B cell (primary cell): ENCODE results near the gene AGL.

Experiments used
- EZH2 ChIP-seq: IDR thresholded peaks from 2 replicates; pipeline ENCODE4 v1.6.1; 2012; ENCODE audit warnings: borderline replicate concordance, low read depth, mild to moderate bottlenecking, moderate library complexity, low read length; ENCODE audit not compliant: insufficient read depth, poor library complexity, severe bottlenecking
- TF ChIP-seq, protein P1 (sequence below): fragments of 200-600 bp; IDR thresholded peaks from one replicate; pipeline ENCODE4 v1.8.0; 2022; ENCODE audit warnings: antibody characterized with exemption, mild to moderate bottlenecking

DNA sequence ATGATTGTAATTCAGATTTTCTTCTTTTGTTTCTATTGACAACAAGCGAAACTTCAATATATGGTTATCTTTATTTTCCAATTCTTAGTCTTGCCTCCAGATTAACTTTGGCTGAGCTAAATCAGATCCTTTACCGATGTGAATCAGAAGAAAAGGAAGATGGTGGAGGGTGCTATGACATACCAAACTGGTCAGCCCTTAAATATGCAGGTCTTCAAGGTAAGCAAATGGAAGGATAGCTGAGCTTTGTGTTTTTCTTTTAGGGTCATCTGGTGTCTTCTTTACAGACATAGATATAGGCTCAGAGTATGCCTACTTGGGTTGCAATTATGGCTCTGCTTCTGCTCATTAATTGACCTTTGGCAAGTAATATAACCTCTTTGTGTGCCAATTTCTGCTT, 37.7 kb downstream of the AGL start:
- TF ChIP-seq, protein P1, sequence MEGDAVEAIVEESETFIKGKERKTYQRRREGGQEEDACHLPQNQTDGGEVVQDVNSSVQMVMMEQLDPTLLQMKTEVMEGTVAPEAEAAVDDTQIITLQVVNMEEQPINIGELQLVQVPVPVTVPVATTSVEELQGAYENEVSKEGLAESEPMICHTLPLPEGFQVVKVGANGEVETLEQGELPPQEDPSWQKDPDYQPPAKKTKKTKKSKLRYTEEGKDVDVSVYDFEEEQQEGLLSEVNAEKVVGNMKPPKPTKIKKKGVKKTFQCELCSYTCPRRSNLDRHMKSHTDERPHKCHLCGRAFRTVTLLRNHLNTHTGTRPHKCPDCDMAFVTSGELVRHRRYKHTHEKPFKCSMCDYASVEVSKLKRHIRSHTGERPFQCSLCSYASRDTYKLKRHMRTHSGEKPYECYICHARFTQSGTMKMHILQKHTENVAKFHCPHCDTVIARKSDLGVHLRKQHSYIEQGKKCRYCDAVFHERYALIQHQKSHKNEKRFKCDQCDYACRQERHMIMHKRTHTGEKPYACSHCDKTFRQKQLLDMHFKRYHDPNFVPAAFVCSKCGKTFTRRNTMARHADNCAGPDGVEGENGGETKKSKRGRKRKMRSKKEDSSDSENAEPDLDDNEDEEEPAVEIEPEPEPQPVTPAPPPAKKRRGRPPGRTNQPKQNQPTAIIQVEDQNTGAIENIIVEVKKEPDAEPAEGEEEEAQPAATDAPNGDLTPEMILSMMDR = no peak
- no peak for TF ChIP-seq EZH2
